ENCODE results near the gene DCTD. TPM values are rescaled to one million over a fixed set of nuclear protein-coding genes. Genes with fewer than 3 reads are reported as not detected.

DCTD gene
- total and polyA plus RNA-seq, 10 of the 15 experiments (the other 5 are each of a cell fraction or from before 2014, with no cell fraction given) = 37.8 to 137 (median 92.1) TPM

- Histone ChIP-seq H4K20me1 (ENCODE audit: control insufficient read depth, insufficient read depth) (no peaks in the 10 kb centered on the region), H3K4me1 (ENCODE audit: control insufficient read depth, insufficient read depth, low read length) (no peaks in the 10 kb centered on the region), H2AFZ (ENCODE audit: control insufficient read depth, low read depth, low read length) (no peak overlapping the region), H3K27ac (ENCODE audit: control insufficient read depth, insufficient read depth) (no peak overlapping the region), H3K9me3 (replicated peaks; ENCODE audit: control insufficient read depth, insufficient read depth, low read length) (no peaks in the 10 kb centered on the region), H3K9ac (ENCODE audit: control insufficient read depth, insufficient read depth, low read length) (no peak overlapping the region), H3K4me2 (ENCODE audit: control insufficient read depth, insufficient read depth) (no peak overlapping the region), H3K4me3 (no peak overlapping the region), H3K79me2 (ENCODE audit: control insufficient read depth, insufficient read depth, low read length) (no peaks in the 10 kb centered on the region), H3K27me3 (replicated peaks in 1 of 2; ENCODE audit: control insufficient read depth in 2 of 2, insufficient read depth in 2 of 2, low read length in 1 of 2) (peaks cover 0 to 3% of the 10 kb centered on the region in 2 experiments; a peak in 1 of 4 replicates), H3K36me3 (ENCODE audit: control insufficient read depth in 2 of 2, insufficient read depth in 2 of 2, low read length in 1 of 2) (no peaks in the 10 kb centered on the region)
- no TSS peak for BruUV-seq (replicated peaks)
- in situ Hi-C loops (cut with MboI) = no loop called here
- ChIA-PET RAD21 (ENCODE audit: unreplicated experiment) (no interaction called here), CTCF (interaction anchor here (0.6 to 1.3 kb wide), 2 partner anchors 26 to 1259 kb away, joined by 3 to 5 read pairs; no protein-coding TSS in a partner anchor), POLR2A (no interaction called here), SMC1A (ENCODE audit: uncharacterized antibody, unreplicated experiment) (interaction anchor here (1.6 kb wide), 1 partner anchor 23 kb away, joined by 3 read pairs; no protein-coding TSS in a partner anchor)
- TF ChIP-seq STAT3 (IDR thresholded peaks at IDR 0.05; ENCODE audit: low read depth, low read length) = no peak
- TF ChIP-seq ZNF217 (IDR thresholded peaks at IDR 0.05) = no peak
- no peak for TF ChIP-seq TBL1XR1 (IDR thresholded peaks at IDR 0.05; ENCODE audit: low read depth, low read length)
- no peak for TF ChIP-seq BCLAF1 (IDR thresholded peaks at IDR 0.05)
- TF ChIP-seq TCF3 (IDR thresholded peaks at IDR 0.05; ENCODE audit: borderline replicate concordance, insufficient read depth, low read depth, low read length) = no peak
- no peak for TF ChIP-seq RAD51 (IDR thresholded peaks at IDR 0.05)
- TF ChIP-seq CHD4 (IDR thresholded peaks at IDR 0.05) = no peak
- DNase-seq (ENCODE audit: low read depth, low spot score) (no peak), ATAC-seq (no peak), FAIRE-seq (no peak)
- intact Hi-C loops (cut with micrococcal nuclease; ENCODE audit: unreplicated experiment) = no loop called here
- 42% methylated on average over 11 of the region's 11 CpGs for WGBS (ENCODE audit: insufficient coverage, insufficient replicate concordance, low lambda C conversion rate, missing lambda C conversion rate)
These were observed 75.0 kb downstream of the DCTD start for GRCh38 chr4:182842104-182842600.
